Ovary (tissue), 3 donors: Measurements from ENCODE around the gene FIGNL2.

ENCODE experiments used
- CTCF ChIP-seq, 3 donors: fragments of 450-650 bp in 2 of 3; fragments of 200-600 bp in 1 of 3; IDR thresholded peaks; one replicate each; pipeline versions ENCODE4 v1.5.1 to v1.8.0; 2016 to 2022; ENCODE audit warnings: antibody characterized with exemption in 3 of 3, mild to moderate bottlenecking in 1 of 3
- EP300 ChIP-seq: sonication (generic); formaldehyde crosslinking; IDR thresholded peaks from one replicate; pipeline ENCODE4 v1.6.1; 2017; ENCODE audit warnings: antibody characterized with exemption
- POLR2A ChIP-seq: fragments of 450-650 bp; IDR thresholded peaks from one replicate; pipeline ENCODE4 v1.6.1; 2017; ENCODE audit warnings: antibody characterized with exemption, mild to moderate bottlenecking, moderate library complexity
- donor health status: DM: no; HTN: no; CAD: no.

- TF ChIP-seq CTCF (IDR thresholded peaks at IDR 0.05) (no peak), POLR2A (no peak), EP300 (no peak)
These were observed 39.2 kb upstream of the FIGNL2 start, which contains the start of gene ANKRD33 for GRCh38 chr12:51887476-51888315.
